Head of caudate nucleus (tissue), 42 donors: ENCODE results near the gene AP1G2.
A peak's percentile ranks its signal among the peaks of the same experiment; 100 is the strongest.
"Not testable (repeated sequence)": the region's sequence is repeated elsewhere in the genome, so short reads cannot be mapped to it uniquely, and the experiment has no call there.

ENCODE experiments used
- DNase-seq, 42 donors: peaks; one replicate each; pipeline versions ENCODE4 v3.0.0 to v3.0.0-alpha.2; 2020 to 2021; ENCODE audit warnings: mixed read lengths in 7 of 42
- intact Hi-C: fragments of 100-400 bp; cut with DNase I; formaldehyde crosslinking; loops from one replicate; pipeline ENCODE4 v1.15.0; 2022

Gene AP1G2

GRCh38 chr14:23548351-23549318 lies 19.0 kb downstream of the AP1G2 start:
- intact Hi-C loops: no loop called here
- DNase-seq: no peak

DNA sequence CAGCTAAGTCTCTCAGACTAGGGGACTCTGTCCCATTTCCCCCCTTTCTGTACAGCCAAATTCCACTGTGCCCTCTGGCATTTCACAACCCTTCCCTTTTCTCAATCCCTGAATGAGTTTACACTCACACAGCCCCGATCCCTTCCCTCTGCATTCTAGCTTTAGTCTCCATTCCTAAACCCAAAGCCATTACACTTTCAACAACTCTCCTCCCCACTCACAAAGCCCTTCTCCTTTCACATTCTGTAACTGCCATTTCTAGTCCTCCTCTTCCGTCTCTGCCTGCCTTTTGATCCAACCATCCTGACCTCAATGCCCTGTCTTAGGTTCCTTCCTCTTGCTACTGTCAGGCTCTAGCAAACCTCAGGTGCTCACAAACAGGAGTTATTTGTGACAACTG lies 19.7 kb downstream of the AP1G2 start:
- intact Hi-C loops: no loop called here
- no peak for DNase-seq

GRCh38 chr14:23546450-23547035 lies 21.0 kb downstream of the AP1G2 start:
- DNase-seq: no peak
- intact Hi-C loops: no loop called here

GRCh38 chr14:23545740-23546365 lies 21.7 kb downstream of the AP1G2 start:
- DNase-seq: no peak
- intact Hi-C loops: no loop called here

DNA sequence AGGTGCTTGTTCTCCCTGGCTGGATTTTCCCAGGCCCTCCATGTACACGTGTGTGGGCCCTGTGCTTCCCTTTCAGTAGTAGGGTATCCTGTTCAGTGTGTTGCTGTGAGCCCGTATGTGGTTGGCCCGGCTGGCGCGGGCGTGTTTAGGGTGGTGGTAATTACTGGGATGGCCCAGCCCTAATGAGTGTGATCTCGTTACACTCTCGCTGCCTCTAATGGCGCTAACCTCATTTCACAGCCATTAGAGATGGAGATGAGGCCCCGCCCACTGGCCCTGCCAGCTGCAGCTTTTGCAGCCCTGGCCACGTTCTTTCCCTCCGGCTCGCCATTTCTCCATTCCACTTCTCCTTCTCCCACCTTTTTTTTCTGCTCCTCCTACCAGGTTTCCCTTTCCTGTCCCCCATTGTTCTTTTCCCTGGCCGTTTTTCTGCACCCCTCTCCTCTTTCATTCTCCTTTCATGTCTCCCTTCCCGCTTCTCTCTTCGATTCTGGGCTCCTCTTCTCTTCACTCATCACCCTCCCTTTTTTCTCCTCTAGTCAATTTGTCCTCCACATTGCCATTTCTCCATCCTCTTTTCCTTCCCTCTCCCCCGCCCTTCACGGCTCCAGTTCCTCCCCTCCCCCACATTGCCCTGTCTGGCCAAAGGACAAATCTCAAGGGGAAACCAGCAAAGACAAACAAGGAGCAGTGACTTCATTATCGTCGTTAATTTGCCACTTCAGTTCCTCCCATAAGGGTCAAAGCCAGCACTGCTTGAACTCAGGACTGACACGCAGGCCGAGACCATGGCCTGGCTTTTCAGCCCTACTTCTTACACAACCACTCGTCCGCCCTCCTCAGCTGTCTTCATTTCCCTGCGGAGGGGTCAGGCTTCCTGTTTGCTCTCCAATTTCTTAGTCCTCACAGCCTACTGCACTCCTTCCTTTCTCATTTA lies 22.8 kb downstream of the AP1G2 start:
- intact Hi-C loops: no loop called here
- DNase-seq: peak in 40 of 42 donors; percentile 36 to 85 (median 68)

GRCh38 chr14:23543403-23543802 lies 24.2 kb downstream of the AP1G2 start:
- intact Hi-C loops: no loop called here
- DNase-seq: no peak

DNA sequence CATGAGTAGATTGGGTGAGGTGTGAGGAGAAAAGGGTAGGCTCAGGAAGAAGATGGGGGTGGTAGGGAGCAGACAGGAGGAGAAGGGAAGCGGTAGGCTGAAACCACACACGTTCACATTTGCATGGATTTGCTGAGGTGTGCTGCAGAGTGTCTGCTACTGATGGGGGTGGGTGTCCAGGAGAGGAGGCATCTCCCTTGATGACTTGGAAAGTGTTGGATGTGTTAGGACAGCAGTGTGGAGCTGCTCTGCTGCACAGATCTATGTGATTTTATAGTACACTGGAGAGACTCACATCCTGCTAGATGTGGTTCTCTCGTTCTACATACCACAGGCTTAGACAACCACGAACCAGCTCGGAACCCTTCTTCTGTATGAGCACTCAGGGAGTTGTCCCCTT lies 25.3 kb downstream of the AP1G2 start:
- DNase-seq: peak in 1 of 42 donors; percentile 43
- intact Hi-C loops: no loop called here

- intact Hi-C loops: no loop called here
- no peak for DNase-seq
Observed at GRCh38 chr14:23540141-23540469, 27.5 kb downstream of the AP1G2 start.

GRCh38 chr14:23539248-23540140 lies 28.1 kb downstream of the AP1G2 start:
- intact Hi-C loops: no loop called here
- DNase-seq: peak in 29 of 42 donors; percentile 23 to 86 (median 60)

DNA sequence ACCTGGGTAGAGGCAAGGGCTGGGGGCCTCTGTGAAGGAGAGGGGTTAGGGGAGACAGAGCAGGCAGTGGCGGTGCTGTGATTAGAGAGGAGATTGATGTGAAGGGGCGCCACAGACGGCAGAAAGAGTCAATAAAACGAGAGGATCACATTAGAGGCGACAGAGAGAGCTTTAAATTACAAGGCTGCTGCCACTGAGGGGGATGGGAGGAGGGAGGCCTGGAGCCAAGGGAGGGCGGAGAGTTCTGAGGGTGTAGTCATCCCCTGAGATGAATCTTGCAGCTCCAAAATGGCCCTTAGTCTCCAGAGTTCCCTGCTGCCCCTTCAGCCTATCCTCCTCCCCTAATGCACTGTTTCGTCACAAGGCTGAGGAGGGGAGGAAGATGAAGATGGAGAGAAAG lies 28.8 kb downstream of the AP1G2 start:
- intact Hi-C loops: no loop called here
- peak in 32 of 42 donors; percentile 45 to 83 (median 65) for DNase-seq

DNA sequence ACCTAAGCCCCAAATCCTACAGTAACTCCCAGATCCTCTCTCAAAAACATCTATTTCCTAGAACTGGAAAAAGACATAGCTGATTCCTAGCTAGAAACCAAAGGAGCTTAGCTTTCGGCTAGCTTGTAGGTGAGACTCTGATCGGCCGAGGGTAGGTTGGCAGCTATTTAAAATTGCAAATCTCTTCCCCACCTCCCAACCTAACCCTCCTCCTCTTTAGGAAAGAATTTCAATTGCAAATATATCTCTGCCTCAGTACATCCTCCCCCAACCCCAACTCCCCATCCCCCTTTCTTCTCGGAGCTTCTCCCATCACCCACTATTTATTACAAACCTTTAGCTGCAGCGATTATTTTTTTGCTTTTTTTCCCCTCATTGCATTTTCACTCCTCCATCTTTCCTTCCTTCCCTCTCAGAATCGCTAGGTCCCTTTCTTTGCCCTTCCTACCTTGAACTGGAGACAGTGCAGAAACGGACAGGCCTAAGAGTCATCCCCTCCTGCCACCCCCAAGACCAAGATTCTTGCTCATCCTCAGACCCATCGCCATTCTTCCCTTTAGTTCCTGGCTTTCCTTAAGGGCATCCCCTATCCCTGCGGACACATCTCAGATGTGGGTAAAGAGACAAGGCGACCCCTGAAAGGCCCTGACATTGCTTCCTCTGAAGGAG lies 29.4 kb downstream of the AP1G2 start:
- intact Hi-C loops: no loop called here
- DNase-seq: no peak

GRCh38 chr14:23537351-23538049 lies 30.1 kb downstream of the AP1G2 start:
- DNase-seq: peak in 27 of 42 donors; percentile 24 to 78 (median 56)
- intact Hi-C loops: no loop called here

GRCh38 chr14:23536906-23537305 lies 30.7 kb downstream of the AP1G2 start:
- intact Hi-C loops, DNase-seq: not testable (repeated sequence)

- intact Hi-C loops: no loop called here
- DNase-seq: no peak
Observed at GRCh38 chr14:23536494-23536893, 31.1 kb downstream of the AP1G2 start.

GRCh38 chr14:23535943-23536342 lies 31.6 kb downstream of the AP1G2 start:
- intact Hi-C loops: no loop called here
- DNase-seq: no peak

DNA sequence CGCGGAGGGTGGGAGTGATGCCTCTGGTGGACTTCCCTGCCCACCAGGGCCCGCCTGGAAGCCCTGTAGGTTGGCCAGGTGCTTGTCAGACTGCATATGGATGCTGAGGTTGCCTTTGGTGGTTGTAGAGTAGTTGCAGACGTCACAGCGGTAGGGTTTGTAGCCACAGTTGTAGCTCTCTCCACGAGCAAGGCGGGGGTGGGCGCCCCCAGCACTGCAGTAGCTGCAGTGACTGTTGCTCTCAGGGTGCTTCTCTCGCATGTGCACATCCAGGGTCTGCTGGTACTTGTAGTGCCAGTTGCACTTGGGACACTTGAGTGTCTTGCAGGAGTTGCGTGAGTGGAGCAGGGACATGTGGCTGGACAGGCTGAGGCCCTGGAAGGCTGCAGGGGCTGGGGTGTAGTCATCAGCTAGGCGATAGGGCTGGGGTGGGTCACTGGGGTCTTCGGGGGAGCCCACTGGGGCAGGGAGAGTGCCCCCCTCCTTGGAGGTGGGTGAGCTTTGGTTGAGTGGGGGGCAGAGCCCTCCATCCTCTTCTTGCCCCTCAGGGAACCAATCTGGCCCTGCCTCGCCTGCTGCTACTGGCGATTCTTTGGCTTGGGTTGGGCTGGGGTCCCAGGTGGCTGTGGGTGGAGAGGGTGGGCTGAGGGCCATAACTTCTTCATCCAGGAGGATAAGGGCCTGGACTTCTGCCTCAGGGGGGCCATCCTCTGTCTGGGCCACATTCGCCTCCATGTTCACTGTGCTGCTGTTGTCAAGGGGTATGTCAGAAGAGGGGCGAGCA lies 33.7 kb downstream of the AP1G2 start:
- peak in 9 of 42 donors; percentile 42 to 70 (median 54) for DNase-seq
- intact Hi-C loops: no loop called here
